Activated T-cell treated with anti-CD3 and anti-CD28 coated beads, Interleukin-2, amount 50 U/mL, for 72 hours (primary cell): ENCODE measurements around the gene NDUFS6. TPM values are rescaled to one million over a fixed set of nuclear protein-coding genes. Genes with fewer than 3 reads are reported as not detected.

ENCODE experiments used
- ATAC-seq, 2 donors: fragments of 150-1000 bp; cut with Tn5 transposase; replicated peaks in 1 of 2; 2 replicates each; pipeline ENCODE4 v1.10.0; 2021; ENCODE audit warnings: moderate library complexity in 2 of 2, mild to moderate bottlenecking in 1 of 2
- DNase-seq, 2 donors: peaks; one replicate each; pipeline ENCODE4 v3.0.0; 2021 to 2022; ENCODE audit warnings: mixed read lengths in 1 of 2
- H3K27ac Mint-ChIP-seq: one replicate; pipeline ENCODE4 v1.8.0; 2022; ENCODE audit warnings: mild to moderate bottlenecking, moderate library complexity, mixed read lengths
- H3K27me3 Mint-ChIP-seq: one replicate; pipeline ENCODE4 v1.8.0; 2022; ENCODE audit warnings: low read depth, mixed read lengths
- H3K36me3 Mint-ChIP-seq, 2 donors: one replicate each; pipeline ENCODE4 v1.8.0; 2022; ENCODE audit warnings: mixed read lengths in 2 of 2, mild to moderate bottlenecking in 1 of 2; ENCODE audit not compliant: insufficient read depth in 2 of 2
- H3K4me1 Mint-ChIP-seq: one replicate; pipeline ENCODE4 v1.8.0; 2022; ENCODE audit warnings: low read depth, mixed read lengths
- H3K4me3 Mint-ChIP-seq, 2 donors: one replicate each; pipeline ENCODE4 v1.8.0; 2022; ENCODE audit warnings: mild to moderate bottlenecking in 2 of 2, mixed read lengths in 2 of 2, moderate library complexity in 2 of 2
- H3K9me3 Mint-ChIP-seq, 2 donors: one replicate each; pipeline ENCODE4 v1.8.0; 2022; ENCODE audit warnings: mixed read lengths in 2 of 2
- total RNA-seq, 2 donors: library from RNA; stranded (reverse); gene quantifications; one replicate each; pipeline ENCODE4 v1.2.3, GENCODE V29; 2022

Gene NDUFS6
- total RNA-seq, 2 donors from 2014 or later: 21.9 to 22.3 TPM

DNA sequence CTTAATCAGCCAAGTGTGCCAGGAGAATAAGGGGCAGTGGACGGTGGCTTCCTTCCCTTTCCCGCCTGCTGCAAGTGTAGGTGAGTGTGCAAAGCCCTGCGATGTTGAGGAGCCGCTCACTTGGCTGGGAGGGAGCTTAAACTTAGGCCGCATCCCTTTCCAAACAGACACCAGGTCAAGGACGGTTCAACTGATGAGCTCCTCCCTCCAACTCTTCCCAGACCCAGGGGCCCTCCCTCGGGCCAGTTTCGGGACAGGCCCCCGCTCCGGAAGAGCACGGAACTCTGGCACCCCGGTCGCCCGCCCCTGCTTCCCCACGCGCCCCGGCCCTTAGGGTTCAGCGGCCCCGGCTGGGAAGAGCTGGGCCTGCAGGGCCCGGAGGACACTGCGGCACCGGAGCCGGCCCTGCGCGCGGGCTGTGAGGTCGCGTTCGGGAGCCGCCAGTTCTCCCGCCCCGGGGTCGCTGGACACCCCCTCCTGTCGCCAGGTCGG lies 2.1 kb upstream of the NDUFS6 start:
- no peaks in the 10 kb centered on the region for H3K9me3 Mint-ChIP-seq
- no peaks in the 10 kb centered on the region for H3K27me3 Mint-ChIP-seq
- H3K4me3 Mint-ChIP-seq: peak overlapping the region; percentile 90 to 94
- ATAC-seq (peak; percentile 27 to 39), DNase-seq (peak; percentile 43 to 48)
- H3K4me1 Mint-ChIP-seq: peaks cover 70% of the 10 kb centered on the region
- peaks cover 10 to 19% of the 10 kb centered on the region in 2 donors for H3K36me3 Mint-ChIP-seq
- peak overlapping the region; percentile 64 for H3K27ac Mint-ChIP-seq

DNA sequence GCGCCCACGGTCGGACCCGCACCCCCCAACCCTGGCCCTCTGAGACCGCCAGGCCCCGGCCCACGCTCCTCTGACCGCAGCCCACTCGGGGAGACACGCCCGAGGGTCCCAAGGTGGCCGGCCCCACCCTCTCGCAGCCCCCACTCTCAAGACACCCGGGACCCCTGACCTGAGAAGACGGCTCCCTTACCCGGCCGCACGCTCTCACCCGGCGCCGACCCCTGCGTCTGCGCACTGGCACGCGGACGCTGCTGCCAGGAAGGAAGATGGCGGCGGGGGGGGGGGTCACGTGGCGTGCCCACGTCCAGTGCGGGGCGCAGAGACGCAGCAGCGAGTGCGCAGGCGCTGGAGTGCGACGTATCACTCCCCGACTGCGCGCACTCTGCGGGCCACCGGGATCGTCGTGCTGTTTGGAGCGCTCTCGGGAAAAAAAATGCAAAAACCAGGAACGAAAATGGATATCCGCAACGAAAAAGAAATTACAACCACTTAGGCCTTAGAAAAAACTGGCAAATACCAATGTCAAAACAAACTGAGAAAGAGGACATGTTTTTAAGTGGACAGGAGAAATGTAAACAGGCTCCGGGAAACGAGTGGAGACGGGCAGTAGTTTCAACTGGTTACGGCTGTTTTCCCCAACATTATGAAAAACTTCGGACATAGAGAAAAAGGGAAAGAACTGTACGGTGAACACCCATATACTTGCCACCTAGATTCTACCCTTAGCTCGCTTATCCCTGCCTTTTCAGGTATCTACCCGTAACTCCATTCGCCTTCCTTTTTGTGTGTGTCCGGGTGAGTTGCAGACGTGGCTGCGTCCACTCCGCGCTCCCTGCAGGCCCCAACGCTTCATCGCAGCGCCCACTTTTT lies 1.4 kb upstream of the NDUFS6 start, which contains the start of gene MRPL36:
MRPL36 (minus strand) TSS at position 236 of the 870 bp plus-strand sequence. CDS start 902 bp downstream, outside the sequence.
- ATAC-seq (peak; percentile 80 to 81), DNase-seq (peak; percentile 92 to 94)
- no peaks in the 10 kb centered on the region for H3K27me3 Mint-ChIP-seq
- H3K36me3 Mint-ChIP-seq: peaks cover 10 to 19% of the 10 kb centered on the region in 2 donors
- H3K4me3 Mint-ChIP-seq: peak within 1 kb of the TSS; percentile 90 to 94
- H3K9me3 Mint-ChIP-seq: no peaks in the 10 kb centered on the region
- H3K4me1 Mint-ChIP-seq: peaks cover 66% of the 10 kb centered on the region
- peak within 1 kb of the TSS; percentile 83 for H3K27ac Mint-ChIP-seq

DNA sequence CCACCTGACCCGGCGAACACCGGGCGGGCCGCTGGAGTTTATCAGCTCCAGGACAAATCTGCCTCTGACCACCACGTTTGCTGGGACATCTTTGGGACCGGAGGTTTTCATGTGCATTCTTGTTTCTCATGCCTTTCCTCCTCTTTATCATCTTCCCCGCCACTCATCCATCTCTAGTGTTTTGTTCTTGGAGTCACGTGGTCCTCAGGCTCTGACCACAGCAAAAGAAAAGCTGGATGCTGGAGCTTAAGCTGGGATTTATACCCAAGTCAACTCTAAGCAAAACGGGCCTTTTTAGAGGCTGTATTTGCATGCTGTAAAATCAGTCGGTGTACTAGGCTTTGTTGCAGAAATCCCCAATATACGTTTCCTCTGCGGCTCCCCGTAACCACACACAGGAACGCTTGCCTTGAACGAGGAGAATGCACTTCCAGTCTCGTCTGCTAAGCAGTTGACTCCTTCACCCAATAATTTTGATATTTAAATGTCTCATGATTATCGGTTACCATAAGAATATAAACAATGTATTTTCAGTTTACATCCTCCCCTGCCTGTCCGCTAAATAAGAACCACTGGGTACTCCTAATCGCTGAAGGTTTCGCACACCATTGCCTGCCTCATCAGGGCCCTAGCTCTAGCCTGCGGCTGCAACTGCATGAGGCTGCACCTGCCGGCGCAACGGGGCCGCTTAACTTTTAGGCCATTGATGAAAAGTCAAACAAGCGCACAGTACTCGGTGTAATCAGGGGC lies 560 bp upstream of the NDUFS6 start:
- Mint-ChIP-seq H3K27ac (peak overlapping the region; percentile 83), H3K4me3 (peak overlapping the region; percentile 90 to 94), H3K27me3 (no peaks in the 10 kb centered on the region), H3K9me3 (no peaks in the 10 kb centered on the region), H3K4me1 (peaks cover 59% of the 10 kb centered on the region), H3K36me3 (peaks cover 10 to 23% of the 10 kb centered on the region in 2 donors)
- peak; percentile 69 to 71 for DNase-seq
- ATAC-seq: peak; percentile 66 to 69

DNA sequence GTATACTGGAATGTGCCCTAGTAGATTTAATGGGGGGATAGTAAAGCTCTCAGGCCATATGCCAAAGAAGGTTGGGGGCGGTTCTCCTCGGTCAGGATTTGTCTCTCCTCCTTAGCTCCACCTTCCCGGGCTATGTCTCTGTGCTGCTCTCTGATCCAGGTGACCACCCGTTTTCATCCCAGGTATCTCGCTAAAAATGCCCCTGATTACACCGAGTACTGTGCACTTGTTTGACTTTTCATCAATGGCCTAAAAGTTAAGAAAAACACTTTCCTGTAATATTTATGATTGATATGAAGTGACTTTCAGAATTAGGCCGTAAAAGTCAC lies 724 bp downstream of the NDUFS6 start:
- peak overlapping the region; percentile 90 to 94 for H3K4me3 Mint-ChIP-seq
- no peak for DNase-seq
- H3K36me3 Mint-ChIP-seq: peaks cover 16 to 31% of the 10 kb centered on the region in 2 donors
- H3K27me3 Mint-ChIP-seq: no peaks in the 10 kb centered on the region
- no peak for ATAC-seq
- H3K9me3 Mint-ChIP-seq: no peaks in the 10 kb centered on the region
- peaks cover 49% of the 10 kb centered on the region for H3K4me1 Mint-ChIP-seq
- H3K27ac Mint-ChIP-seq: peak overlapping the region; percentile 90

DNA sequence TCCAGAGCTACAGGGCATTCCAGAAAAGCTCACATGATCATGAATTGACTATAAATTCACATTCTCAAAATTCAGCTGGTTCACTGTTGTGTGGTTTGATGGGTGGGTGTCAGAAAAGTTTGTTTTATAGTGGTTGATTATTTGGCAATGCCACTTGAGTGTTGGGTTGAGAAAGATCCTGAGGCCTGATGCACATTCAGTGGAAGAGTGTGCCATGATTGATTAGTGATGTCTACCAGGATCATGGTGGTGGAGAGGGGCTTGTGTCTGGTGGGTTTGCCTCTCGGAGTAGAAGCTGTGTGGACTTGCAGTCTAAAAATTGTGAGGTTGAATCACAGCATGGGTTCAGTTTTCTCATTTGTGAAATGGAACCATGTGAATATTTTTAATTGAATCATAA lies 2.0 kb downstream of the NDUFS6 start:
- DNase-seq (no peak), ATAC-seq (no peak)
- Mint-ChIP-seq H3K9me3 (no peaks in the 10 kb centered on the region), H3K27ac (peak overlapping the region; percentile 48), H3K36me3 (peaks cover 18 to 36% of the 10 kb centered on the region in 2 donors), H3K4me3 (peak overlapping the region; percentile 61 to 94), H3K4me1 (peaks cover 45% of the 10 kb centered on the region), H3K27me3 (no peaks in the 10 kb centered on the region)

DNA sequence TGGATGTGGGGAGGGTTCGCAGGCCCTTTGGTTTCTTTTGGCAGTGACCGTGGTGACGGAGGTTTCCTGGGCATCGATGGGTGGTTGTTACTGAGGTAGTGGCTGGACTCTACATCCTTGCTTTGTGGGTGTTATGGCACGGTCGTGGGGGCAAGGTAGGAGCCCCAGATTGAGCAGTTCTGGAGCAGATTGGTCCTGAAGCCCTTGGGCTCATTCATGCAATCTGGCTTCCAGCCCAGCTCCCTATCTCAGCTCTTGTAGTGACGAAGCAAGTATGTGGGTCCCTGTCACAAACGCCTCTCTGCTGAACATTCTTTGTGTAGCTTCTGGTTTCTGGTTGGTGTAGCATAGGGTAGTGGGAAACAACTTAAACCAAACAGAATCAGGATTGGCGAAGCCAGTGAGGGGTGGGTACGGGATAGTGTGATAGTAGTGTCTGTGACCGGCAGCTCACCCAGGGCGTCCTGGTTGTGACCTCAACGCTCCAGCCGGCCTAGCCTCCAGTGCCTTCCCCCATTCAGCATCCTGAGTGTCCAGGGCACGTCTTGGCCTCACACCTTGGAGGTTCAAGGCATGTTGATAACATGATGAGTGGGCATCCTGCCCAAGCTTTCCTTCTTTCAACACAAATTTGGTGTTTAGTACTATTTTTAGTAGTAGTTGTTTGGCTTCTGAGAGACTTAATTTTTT lies 2.9 kb downstream of the NDUFS6 start:
- Mint-ChIP-seq H3K4me3 (no peak overlapping the region), H3K27ac (peak overlapping the region; percentile 55), H3K27me3 (no peaks in the 10 kb centered on the region), H3K9me3 (no peaks in the 10 kb centered on the region), H3K4me1 (peaks cover 37% of the 10 kb centered on the region), H3K36me3 (peaks cover 18 to 37% of the 10 kb centered on the region in 2 donors)
- ATAC-seq (no peak), DNase-seq (no peak)

DNA sequence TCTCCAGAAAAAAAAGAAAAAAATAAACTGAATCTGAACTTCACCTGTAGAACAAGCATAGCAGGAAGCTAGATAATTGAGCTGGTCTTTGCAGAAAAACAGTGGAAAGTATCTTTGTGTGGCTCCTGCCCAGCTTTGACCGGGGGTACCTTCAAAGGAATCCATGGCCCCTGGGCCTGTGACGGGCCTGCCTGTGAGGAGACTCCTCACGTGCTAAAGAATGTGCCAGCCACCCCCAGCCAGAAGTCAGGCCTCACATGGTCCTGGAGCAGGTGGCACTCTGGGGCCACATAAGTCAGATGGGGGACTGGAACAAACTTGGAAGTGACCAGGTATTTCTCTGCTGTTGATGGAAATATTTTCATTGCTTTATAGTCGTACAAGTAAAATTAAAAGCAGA lies 4.1 kb downstream of the NDUFS6 start:
- no peak overlapping the region for H3K27ac Mint-ChIP-seq
- H3K4me3 Mint-ChIP-seq: no peak overlapping the region
- ATAC-seq: no peak
- H3K27me3 Mint-ChIP-seq: no peaks in the 10 kb centered on the region
- DNase-seq: no peak
- H3K36me3 Mint-ChIP-seq: peaks cover 16 to 35% of the 10 kb centered on the region in 2 donors
- H3K4me1 Mint-ChIP-seq: peaks cover 37% of the 10 kb centered on the region
- H3K9me3 Mint-ChIP-seq: no peaks in the 10 kb centered on the region

DNA sequence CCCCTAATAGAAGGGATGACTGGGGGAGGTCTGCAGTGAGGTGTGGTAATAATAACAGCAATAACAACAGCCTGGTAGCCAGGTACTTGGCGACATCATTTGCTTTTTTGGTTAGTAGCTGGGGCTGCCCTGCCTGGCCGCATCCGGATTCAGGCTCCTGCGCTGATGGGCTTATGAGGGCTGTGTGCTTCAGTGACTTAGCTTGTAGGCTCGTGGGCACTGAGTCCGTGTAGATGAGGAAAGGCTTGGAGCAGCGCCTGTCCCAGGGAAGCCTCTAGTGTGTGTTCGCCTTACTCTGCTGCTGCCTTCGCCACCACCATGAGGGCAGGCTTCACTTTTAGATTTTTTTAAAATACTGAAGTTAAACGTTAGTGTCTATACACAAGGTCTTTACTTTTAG lies 4.5 kb downstream of the NDUFS6 start:
- DNase-seq: no peak

DNA sequence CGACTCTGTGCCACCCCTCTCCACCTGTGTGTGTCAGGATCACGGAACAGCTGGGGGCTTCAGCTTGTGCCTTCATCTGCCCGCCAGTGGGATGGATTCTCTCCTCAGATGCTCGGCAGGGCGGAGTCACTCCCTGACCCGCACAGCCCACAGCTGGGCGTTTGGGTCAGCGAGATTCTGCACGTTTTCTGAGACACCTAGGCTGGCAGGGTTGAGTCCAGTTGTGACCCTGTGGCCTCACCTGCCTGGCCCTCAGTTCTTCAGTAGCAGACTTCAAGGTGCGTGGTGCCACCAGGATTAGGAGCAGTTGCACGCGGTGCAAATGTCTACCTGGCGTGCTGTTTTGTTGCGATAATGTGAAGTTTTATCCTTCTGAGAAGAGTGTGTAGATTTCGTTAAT lies 5.0 kb downstream of the NDUFS6 start:
- Mint-ChIP-seq H3K4me1 (peaks cover 37% of the 10 kb centered on the region), H3K9me3 (no peaks in the 10 kb centered on the region), H3K27ac (peak overlapping the region; percentile 33), H3K27me3 (no peaks in the 10 kb centered on the region), H3K4me3 (no peak overlapping the region), H3K36me3 (peaks cover 13 to 38% of the 10 kb centered on the region in 2 donors)
- no peak for DNase-seq
- no peak for ATAC-seq

More for the DNA sequence above, 4.5 kb downstream of the NDUFS6 start:
- H3K36me3 Mint-ChIP-seq: peaks cover 13 to 35% of the 10 kb centered on the region in 2 donors
- ATAC-seq: no peak
- H3K27ac Mint-ChIP-seq: no peak overlapping the region
- no peak overlapping the region for H3K4me3 Mint-ChIP-seq
- H3K27me3 Mint-ChIP-seq: no peaks in the 10 kb centered on the region
- H3K9me3 Mint-ChIP-seq: no peaks in the 10 kb centered on the region
- H3K4me1 Mint-ChIP-seq: peaks cover 37% of the 10 kb centered on the region

DNA sequence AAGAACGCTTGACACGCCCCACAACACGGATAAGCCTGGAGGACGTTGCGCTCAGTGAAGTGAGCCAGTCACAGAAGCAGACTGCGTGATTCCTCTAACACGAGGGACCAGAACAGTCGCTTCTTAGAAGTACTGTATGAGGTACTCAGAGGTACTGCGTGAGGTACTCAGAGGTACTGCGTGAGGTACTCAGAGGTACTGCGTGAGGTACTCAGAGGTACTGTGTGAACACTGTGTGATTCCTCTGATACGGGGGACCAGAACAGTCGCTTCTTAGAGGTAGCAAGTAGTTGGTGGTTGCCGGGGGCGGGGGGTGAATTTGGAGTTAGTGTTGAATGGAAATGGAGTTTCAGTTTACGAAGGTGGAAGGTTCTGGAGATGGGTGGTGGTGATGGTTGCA lies 5.8 kb downstream of the NDUFS6 start:
- Mint-ChIP-seq H3K4me3 (no peak overlapping the region), H3K4me1 (peaks cover 33% of the 10 kb centered on the region), H3K36me3 (peaks cover 13 to 42% of the 10 kb centered on the region in 2 donors), H3K9me3 (no peaks in the 10 kb centered on the region), H3K27ac (no peak overlapping the region), H3K27me3 (no peaks in the 10 kb centered on the region)
- ATAC-seq: no peak
- no peak for DNase-seq

DNA sequence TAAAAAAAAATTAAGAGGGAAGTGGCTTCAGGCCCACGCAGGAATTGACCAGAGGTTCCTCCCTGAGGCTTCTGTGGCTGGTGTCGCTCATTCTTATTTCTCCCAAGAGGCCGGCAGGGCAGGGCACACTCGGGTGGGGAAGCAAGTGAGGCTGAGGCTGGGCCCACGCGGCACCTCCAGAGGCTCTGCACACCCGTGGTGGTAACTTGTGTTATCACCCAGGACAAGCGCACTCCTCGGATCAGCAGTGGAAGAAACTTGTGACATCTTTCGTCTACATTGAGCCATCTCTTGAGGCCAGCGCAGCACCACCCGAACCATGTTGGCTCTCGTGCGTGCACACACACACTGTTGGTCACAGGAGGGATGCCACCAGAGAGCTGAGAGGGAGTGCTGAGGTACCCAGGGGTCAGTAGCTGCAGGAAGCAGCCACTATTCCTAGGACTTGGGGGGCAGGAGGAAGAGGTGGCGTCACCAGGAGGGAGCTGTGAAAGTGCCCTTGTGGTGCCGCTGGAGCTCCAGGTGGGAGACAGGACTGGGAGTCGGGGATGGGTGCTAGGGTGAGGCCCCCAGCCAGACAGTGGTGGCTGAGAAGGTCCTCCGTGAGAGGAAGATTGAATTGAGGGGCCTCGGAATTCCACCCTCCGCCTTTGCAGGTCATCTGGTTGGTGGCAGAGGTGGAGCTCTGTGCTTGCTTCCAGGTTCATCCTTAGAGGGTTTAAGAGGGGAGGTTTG lies 6.4 kb downstream of the NDUFS6 start:
- Mint-ChIP-seq H3K27me3 (no peaks in the 10 kb centered on the region), H3K9me3 (no peaks in the 10 kb centered on the region), H3K4me1 (peaks cover 27% of the 10 kb centered on the region), H3K4me3 (no peak overlapping the region), H3K36me3 (peaks cover 13 to 44% of the 10 kb centered on the region in 2 donors), H3K27ac (no peak overlapping the region)
- no peak for ATAC-seq
- DNase-seq: no peak

DNA sequence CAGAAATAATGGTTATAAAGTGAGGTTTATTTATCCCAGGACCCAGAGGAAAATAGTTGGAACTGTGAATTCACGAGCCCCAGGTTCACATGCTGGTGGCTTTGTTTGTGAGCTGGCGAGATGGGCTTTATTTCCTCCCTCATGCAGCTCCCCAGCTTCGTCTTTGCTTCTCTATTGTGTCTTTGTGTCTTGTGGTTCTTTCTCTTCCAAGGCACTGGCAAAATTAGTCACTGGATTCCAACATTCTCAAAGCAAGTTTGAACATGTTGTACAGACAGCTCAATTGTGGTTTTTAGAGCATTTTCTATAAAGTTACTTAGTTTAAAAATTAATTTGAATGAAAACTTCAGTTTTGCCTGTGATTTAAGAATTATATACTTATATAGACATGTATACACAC lies 7.2 kb downstream of the NDUFS6 start:
- Mint-ChIP-seq H3K4me1 (peaks cover 19% of the 10 kb centered on the region), H3K9me3 (no peaks in the 10 kb centered on the region), H3K36me3 (peaks cover 13 to 37% of the 10 kb centered on the region in 2 donors), H3K27me3 (no peaks in the 10 kb centered on the region), H3K4me3 (no peak overlapping the region), H3K27ac (no peak overlapping the region)
- DNase-seq: no peak
- no peak for ATAC-seq
